ENCODE data around the gene C16orf86.

Gene C16orf86, protein sequence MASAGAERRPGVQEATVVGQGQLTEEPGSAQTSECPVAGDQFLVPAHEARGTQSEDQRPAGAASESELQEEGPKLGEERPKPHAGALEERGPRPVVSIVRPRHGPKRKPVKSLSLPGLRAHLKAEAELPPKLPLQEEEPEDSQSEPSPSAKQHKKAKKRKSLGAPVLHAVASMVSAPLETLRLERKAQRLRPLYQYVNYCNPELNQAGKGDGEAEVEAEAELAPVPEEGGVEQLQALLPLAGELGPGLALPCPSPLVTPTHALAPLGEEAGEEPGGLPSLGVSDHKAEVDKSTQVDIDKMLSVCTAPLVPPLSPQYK

DNA sequence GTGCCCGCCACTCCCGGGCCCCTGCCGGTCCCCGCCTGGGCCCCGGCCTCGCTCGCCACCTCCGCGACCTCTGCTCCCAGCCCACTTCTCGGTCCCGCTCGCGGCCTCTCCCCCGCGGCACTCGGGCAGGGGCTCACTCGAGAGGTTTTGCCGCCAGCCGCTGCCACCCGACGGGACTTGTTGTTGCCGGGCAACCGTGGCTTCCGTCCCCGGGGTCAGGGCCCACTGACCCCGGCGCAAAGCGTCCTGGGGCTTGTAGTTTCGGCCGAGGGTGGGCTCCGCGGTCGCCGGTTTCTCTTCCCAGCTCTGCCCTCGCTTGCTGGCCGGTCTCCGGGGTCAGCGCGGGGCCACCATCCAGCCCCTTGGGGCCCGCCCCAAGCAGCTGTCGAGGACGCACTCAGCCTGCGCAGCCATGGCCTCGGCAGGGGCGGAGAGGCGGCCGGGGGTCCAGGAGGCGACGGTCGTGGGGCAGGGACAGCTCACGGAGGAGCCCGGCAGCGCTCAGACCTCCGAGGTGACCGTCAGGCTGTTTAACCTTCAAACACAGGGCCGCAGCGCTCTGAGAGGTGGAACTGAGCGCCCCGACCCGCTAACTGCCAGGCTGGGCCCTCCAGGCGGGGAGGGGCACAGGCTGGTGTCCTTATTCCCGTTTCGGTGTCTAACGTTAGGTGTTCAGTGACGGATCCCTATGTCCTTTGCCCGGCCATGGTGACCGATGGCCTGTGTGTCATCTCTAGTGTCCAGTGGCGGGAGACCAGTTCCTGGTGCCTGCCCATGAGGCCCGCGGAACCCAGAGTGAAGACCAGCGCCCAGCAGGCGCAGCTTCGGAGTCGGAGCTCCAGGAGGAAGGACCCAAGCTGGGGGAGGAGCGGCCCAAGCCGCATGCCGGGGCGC lies at the start of gene C16orf86, which contains the start of gene ENKD1:
TSS of gene C16orf86 (plus strand) at position 256 of the 894 bp plus-strand sequence. CDS start at position 413, 157 bp downstream.
TSS of gene ENKD1 (minus strand) at position 192 of the 894 bp plus-strand sequence. CDS start 308 bp downstream, outside the sequence.
- peak; percentile 80 for DNase-seq

DNA sequence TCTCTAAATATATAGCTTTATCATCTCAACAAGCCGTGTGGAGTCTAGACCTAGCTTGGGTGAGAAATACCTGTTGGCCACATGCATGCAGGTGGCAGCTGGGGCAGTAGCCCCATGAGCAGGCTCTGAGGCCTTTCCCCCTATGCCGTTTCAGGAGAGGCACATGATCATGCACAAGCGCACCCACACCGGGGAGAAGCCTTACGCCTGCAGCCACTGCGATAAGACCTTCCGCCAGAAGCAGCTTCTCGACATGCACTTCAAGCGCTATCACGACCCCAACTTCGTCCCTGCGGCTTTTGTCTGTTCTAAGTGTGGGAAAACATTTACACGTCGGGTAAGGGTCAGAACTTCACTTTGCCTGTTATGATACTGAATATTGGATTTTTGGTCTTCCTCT lies 38.4 kb upstream of the C16orf86 start:
- DNase-seq, result no peak

DNA sequence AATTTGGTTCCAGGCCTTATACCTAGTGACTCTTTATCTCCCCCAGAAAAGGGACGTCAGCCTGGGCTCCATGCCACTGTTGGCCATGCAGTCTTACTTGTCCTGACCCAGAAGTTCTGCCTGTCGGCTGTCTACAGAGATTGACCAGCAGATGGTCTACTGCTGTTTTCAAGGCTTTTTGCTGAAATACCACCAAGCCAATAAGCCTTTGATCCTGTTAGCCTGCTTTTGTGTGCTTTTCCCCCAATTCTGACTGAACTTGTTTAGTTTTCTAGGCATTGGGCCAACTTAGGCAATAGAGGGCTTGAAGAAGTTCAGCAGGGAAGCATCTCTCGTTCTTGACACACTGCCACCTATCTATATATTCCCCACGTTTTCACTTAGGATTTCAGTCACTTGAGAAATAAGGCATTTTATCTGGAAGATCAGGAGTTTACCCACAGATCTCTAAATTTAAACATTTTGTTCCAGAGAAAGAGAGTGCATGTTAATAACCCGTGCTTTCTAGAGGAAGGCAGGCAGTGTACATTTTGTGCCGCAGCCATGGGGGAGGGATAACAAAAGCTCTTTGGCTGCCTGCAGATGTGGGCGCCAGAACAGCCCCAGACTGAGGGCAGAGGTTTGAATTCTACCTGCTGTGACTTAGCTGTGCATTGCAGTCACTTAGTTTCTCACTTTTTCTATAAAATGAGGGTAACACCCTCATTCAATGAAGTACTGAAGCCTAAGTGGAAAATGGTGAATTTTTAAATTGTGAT lies 34.0 kb upstream of the C16orf86 start:
- DNase-seq, result no peak

DNA sequence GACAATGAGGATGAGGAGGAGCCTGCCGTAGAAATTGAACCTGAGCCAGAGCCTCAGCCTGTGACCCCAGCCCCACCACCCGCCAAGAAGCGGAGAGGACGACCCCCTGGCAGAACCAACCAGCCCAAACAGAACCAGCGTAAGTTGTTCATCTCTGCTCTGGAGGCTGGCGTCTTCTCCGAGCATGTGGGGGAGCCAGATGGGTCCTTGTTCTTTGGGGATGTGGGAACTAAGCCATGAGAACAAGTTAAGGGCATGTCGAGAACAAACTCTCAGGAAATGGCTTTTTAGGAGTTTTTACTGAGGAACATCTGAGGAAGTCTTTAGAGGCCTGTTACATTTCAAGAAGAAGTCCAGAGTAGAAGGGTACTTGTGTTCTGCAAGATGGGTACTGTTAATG lies 29.9 kb upstream of the C16orf86 start:
- DNase-seq, result no peak

DNA sequence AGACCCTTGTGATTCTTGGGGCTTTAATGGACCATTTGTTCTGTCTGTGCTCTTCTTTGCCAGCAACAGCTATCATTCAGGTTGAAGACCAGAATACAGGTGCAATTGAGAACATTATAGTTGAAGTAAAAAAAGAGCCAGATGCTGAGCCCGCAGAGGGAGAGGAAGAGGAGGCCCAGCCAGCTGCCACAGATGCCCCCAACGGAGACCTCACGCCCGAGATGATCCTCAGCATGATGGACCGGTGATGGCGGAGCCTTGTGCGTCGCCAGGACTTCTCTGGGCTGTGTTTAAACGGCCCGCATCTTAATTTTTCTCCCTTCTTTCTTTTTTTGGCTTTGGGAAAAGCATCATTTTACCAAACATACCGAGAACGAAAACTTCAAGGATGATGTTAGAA lies 29.0 kb upstream of the C16orf86 start:
- no peak for DNase-seq

DNA sequence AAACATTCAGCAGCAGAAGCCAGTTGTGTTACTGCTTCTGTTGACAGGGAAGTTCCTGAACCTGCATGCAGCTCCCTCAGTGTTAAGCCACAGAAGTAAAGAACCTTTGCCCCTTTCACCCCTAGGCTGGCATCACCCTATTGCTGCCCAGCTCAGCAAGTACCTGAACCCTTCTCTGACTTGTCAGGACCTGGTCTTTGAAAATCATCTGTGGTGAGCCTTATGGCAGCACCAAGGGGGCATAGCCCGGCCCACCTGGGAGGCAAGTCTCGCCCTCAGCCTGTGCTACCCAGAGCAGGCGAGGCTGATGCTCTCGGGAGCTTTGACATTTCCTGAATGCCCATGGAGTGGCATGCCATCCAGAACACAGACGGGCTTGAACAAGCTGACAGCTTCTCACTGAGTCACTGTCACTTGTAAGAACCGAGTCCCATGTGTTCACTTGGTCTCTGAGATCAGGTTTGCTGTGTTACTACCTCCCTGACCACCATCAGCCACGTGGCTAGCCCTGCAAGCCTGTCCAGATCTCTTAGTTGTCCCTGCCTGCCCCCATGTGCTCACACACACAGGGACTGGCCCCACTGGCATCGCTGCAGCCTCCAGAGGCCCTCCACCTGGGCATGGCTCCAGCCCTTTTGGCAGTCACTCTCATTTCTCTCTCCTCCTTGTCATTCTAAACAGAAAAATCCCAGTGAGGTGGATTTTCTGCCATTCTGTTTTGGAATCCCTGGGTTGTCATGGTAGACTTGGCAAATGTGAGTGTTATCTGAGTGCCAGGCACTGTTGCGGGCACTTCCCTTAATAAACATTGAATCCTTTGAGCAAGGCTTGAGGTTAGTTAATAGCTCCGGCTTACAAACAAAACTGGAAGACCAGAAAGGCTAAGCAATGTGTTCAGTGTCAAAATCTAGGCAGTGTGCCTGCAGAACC lies 24.6 kb upstream of the C16orf86 start:
- DNase-seq, result no peak

DNA sequence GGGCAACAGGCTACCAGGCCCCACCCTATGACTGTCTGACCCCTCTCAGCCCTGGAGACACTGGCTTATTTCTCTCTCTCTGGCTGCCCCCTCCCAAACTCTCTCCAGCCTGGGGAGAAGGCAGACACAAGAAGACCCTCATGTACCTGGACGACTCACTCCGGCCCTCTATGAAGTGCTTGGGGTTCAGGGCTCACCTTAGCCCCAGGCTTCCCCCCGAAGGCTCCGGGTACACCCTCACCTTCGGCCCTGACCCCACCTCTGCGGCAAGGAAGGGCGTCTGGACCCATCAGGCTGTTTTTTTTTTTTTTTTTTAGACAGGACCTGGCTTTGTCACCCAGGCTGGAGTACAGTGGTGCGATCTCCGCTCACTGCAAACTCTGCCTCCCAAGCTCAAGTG lies 22.6 kb upstream of the C16orf86 start:
- no peak for DNase-seq

DNA sequence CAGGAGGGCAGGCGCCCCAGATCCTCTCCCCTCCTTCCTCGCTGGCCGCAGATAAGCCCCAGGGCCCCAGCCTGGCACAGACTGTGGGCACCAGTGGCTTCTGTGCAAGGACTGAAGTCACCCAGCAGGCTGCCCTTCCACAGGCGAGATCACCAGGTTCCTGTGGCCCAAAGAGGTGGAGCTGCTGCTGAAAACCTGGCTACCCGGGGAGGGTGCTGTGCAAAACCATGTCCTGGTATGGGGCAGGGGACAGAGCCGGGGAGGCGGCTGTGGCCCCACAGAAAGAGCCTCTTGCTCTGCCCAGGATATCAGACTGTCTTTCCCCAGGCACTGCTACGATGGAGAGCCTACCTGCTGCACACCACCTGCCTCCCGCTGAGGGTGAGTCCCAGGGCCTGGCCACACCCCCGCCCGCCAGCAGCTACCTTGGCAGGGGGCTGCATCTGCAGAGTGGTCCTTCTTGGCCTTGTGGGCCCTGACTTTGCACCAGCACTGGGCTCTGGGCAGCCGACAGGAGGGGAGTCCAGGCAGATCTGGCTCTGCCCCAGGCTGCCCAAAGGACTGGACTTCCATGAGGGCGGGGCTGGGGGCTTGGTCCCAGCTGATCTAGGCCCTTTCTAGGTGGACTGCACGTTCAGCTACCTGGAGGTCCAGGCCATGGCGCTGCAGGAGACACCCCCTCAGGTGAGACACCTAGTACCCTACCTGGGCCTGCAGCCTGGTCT lies 21.1 kb upstream of the C16orf86 start:
- DNase-seq, result no peak

DNA sequence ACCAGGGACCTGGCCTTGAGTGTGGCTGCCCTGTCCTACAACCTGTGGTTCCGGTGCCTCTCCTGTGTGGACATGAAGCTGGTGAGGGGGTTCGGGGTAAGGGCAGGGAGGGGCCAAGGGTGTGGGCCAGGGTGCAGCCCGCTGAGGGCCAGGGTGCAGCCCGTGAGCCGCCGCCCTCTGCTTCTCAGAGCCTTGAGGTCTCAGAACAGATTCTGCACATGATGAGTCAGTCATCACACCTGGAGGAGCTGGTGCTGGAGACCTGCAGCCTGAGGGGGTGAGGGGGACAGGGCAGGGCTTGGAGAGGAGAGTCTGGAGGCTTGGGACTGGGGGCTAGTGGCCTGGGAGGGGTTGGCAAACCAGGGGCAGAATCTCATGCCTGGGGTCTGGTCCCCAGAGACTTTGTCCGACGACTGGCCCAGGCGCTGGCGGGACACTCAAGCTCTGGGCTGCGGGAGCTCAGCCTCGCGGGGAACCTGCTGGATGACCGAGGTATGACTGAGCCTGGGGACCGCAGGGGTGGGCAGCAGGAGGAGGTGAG lies 19.4 kb upstream of the C16orf86 start:
- DNase-seq, result no peak

DNA sequence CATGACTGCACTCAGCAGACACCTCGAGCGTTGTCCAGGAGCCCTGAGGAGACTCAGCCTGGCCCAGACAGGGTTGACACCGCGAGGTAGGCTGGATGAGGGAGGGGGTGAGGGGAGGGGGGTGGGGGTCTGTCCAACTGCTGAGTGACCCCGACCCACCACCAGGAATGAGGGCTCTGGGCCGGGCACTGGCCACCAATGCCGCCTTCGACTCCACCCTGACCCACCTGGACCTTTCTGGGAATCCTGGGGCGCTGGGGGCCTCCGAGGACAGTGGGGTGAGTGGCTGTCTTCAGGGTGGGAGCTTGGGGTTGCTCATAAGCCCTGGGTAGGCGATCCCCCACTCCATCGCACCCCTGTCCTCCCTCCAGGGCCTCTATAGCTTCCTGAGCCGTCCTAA lies 18.9 kb upstream of the C16orf86 start:
- DNase-seq, result no peak

DNA sequence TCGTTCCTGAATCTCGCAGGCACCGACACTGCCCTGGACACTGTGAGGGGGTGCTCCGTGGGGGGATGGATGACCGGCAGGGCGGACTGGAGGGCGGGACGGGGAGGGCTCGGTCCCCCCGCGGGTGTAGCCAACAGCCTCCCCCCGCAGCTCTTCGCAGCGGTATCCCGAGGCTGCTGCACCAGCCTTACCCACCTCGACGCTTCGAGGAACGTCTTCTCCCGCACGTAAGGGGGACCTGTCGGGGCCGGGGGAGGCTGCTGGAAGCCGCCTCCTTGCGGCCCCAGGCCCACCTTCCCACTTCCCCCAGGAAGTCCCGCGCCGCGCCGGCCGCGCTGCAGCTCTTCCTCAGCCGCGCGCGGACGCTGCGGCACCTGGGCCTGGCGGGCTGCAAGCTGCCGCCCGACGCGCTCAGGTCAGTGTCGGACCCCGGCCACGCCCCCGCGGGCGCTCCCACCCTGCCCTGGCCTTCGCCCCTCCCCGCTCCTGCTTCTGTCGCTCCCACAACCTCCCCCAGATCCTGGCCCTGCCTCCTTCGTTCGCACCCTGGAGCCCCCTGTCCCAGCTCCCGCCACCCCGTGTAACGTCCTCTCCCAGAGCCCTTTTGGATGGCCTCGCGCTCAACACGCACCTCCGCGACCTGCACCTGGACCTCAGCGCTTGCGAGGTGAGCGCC lies 18.4 kb upstream of the C16orf86 start:
- DNase-seq, result no peak

DNA sequence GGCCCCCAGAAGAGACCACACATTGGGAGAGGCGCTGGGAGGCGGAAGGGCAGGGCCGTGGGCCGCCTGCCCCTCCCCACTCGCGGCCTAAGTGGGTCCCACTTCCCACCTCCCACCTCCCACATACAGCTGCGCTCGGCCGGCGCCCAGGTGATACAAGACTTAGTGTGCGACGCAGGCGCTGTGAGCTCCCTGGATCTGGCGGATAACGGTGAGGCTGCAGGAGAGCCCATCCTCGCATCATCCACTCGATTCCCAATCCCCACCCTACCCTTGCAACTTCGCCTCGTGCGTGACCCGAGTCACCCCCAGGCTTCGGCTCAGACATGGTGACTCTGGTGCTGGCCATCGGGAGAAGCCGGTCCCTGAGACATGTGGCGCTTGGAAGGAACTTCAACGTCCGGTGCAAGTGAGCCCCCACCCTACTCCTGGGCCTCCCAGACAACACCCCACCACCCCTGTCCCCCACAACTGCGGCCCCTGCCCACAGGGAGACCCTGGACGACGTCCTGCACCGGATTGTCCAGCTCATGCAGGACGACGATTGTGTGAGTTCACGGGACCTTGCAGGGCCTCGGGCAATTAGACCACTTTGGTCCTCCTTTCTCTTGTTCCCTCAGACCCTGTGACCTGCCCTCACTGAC lies 17.7 kb upstream of the C16orf86 start:
- no peak for DNase-seq

DNA sequence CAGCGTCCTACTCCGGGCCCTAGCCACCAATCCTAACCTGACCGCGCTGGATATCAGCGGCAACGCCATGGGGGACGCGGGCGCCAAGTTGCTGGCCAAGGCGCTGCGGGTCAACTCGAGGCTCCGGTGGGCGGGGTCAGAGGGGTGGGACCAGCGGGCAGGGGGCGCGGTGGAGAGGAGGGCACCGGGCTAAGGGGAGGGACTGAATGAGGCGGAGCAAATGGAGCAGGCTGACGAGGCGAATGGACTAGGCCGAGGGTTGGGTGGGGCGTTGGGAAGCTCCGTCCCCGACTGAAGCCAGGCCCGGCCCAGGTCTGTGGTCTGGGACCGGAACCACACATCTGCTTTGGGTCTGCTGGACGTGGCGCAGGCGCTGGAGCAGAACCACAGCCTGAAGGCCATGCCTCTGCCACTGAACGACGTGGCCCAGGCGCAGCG lies 17.1 kb upstream of the C16orf86 start:
- no peak for DNase-seq

DNA sequence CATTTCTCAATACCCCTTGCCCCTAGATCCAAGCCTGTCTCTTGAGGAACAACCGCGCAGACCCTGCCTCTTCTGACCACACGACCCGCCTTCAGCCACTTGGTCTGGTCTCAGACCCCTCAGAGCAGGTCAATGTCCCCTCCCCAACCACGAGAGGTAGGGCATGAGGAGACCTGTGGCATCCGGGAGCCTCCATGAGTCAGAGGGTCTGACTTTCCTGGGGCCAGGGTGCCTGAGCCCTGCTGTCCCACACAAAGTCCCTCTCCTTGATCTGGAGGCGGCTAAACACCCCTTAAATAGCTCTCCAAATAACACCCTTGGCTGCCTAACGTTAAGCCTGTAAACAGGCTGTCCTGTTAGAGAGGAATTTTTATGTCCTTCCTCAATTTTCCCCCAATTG lies 16.6 kb upstream of the C16orf86 start:
- no peak for DNase-seq

DNA sequence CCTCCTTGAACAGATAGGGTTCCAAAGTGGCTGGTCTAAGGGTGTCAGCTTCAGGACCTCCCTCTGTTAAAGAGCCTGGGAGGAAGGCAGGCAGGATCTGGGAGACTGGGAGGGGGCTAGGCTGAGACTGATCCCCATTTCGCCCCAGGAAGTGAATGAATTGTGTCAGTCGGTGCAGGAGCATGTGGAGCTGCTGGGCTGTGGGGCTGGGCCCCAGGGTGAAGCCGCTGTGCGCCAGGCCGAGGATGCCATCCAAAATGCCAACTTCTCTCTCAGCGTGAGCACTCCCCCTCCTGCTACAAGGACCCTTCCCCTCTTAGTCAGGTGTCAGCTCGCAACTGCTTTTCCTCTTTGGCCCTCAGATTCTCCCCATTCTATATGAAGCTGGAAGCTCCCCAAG lies 15.6 kb upstream of the C16orf86 start:
- no peak for DNase-seq

DNA sequence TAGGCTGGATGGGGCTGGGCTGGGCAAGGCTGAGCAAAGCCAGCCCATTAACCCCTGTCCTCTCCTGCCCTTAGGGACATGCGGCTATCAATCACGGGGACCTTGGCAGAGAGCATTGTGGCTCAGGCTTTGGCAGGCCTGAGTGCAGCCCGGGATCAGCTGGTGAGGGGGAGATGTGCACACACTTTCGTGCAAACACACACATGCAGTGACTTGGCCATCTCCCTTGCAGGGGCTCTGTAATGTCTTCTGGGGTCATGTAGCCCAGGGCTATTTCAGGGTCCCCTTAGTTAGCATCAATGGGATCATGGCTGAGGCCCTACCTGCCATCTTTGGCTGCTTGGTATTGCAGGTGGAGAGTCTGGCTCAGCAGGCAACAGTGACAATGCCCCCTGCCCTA lies 14.8 kb upstream of the C16orf86 start:
- no peak for DNase-seq

DNA sequence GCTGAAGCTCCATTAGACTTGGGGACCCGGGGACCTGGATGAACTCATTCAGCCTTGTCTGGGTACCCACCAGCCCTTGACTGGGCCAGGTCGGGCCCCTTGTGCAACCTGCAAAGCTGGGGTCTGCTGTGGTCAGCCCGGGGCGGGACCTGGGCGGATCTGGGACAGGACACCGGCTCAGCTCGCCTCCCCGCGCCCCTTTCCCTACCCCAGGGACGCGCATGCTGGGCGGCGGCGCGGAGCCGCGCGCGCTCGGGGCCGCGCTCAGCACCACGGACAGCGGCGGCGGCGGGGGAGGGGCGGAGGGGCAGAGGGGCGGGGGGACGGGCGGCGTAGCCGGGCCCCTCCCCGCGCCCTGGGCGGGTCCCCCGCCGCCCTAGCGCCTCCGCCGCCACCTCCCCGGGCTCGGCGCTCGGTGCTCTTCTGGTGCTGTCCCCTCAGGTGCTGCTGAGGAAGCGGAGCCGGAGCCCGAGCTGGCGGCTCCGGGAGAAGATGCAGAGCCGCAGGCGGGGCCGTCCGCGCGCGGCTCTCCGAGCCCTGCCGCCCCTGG lies 14.0 kb upstream of the C16orf86 start:
- DNase-seq, result no peak

DNA sequence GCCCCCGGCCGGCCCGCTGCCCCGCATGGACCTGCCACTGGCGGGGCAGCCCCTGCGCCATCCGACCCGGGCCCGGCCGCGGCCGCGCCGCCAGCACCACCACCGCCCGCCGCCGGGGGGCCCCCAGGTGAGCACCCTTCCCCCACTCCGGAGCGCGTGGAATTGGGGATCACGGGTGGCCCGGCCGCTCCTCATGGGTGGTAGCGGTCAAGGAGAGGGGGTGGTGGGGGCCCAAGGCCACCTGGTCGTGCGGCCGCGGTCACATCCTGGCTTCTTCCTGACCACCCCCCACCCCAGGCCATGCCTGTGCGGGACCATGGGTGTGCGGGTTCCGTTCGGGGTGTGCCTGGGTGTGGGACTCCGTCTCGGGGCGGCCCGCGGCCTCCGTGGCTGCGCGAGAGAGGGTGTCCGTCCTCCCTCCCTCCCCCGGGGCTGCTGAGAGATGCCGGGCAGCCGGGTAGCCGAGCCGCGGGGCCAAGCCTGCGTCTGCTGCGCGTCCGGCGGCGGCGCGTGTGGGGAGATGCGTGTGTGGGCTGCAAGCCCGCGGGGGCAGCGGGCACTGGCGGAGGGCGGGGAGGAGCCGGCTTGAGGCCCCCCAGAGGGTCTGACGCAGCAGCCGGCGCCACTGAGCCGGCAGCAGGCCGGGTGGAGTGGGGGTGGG lies 13.4 kb upstream of the C16orf86 start:
- DNase-seq, result no peak

DNA sequence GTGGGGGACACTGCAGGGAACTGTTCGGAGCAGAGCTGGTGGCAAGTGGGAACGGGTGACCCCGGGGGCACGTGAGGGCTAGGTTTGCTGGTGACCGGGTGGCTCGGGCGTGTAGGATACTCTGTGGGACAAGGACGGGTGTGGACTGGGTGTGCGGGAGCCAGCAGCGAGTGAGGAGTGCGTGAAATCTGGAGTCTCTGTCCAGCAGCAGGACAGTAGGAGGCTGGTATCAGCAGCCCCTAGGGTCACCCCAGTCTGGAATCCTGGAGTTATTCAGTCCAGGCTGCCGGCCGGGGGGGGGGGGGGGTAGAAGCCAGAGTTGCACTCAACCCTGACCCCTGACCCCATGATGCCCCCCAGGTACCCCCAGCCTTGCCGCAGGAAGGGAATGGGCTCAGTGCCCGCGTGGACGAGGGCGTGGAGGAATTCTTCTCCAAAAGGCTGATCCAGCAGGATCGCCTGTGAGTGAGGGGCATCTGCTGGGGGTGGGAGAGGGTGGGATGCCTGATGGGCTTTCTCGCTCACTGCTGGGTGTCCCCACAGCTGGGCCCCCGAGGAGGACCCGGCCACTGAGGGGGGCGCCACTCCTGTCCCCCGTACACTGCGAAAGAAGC lies 12.7 kb upstream of the C16orf86 start:
- DNase-seq, result no peak

Data from activated naive CD4-positive, alpha-beta T cell treated with anti-CD3 and anti-CD28 coated beads, Interleukin-2, amount 50 U/mL, for 16 hours (primary cell).